HG03025 (cell line): ENCODE results near the gene TCFL5.
"Not testable (repeated sequence)": the region's sequence is repeated elsewhere in the genome, so short reads cannot be mapped to it uniquely, and the experiment has no call there.

Experiments
- ATAC-seq: cut with Tn5 transposase; IDR thresholded peaks from one replicate; pipeline ENCODE4 v1.9.1; 2021; ENCODE audit warnings: mild to moderate bottlenecking, moderate library complexity; ENCODE audit not compliant: unreplicated experiment, low FRiP score

TCFL5 gene

DNA sequence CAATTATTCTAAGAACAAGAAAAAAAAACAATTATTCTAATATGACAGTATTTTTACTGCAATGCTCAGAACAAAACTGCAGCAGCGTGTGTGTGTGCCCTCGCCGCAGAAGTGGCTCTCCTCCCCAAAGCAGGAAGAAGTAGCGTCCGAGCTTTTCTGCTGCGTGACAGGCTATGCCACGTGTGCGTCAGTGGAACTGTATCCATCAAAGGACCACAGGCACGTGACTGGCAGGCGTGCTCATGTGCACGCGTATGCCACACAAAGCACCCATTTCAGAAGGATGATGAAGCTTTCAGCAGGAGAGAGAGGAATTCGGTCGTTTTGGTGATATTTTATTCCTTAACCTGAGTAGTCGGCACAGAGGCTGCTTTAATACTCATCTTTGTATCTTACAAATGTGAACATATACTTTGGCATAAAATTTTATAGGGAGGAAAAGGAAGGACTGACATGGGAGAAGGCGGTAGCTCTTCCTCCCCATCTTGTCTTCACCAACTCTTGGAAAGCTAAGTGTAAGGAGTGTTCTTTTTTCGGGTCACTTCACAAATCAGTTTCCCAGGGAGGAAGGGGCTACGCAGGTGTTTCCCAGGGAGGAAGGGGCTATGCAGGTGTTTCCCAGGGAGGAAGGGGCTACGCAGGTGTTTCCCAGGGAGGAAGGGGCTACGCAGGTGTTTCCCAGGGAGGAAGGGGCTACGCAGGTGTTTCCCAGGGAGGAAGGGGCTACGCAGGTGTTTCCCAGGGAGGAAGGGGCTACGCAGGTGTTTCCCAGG, 3.4 kb downstream of the TCFL5 start:
- no peak for ATAC-seq

GRCh38 chr20:62856931-62857619, 4.5 kb downstream of the TCFL5 start:
- ATAC-seq, result no peak

- ATAC-seq, result no peak
Observed at GRCh38 chr20:62855120-62855519, 6.5 kb downstream of the TCFL5 start.

DNA sequence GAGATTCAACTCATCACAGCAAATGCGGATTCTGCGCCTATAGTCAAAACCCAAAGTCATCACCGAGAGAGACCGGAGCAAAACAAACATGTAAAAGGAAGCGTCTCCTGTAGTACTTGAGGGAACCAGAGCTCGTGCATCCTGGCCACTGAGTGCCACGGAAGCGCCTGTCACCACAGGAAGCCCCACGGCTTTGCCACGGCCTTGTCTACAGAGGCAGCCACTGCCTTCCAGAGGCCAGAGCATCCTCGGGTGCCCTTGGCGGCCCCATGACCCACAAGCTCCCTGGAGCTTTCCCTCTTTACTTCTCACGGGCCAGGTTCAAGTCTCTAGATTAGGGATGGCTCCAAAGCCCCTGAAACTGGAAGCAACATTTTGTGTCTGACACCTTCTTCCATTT, 7.5 kb downstream of the TCFL5 start:
- no peak for ATAC-seq

DNA sequence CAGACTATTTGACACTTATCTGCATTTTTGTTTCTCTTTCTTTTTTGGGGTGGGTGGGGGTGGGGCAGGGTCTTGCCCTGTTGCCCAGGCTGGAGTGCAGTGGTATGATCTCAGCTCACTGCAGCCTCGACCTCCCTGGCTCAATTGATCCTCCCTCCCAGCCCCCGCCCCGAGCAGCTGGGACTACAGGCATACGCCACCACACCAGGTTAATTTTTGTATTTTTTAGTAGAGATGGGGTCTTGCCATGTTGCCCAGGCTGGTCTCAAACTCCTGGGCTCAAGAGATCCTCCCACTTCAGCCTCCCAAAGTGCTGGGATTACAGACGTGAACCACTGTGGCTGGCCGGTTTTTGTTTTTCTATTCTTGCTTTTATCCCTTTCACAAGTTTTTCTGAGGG, 8.3 kb downstream of the TCFL5 start:
- ATAC-seq, result not testable (repeated sequence)

- no peak for ATAC-seq
Observed at GRCh38 chr20:62852841-62853240, 8.8 kb downstream of the TCFL5 start.

DNA sequence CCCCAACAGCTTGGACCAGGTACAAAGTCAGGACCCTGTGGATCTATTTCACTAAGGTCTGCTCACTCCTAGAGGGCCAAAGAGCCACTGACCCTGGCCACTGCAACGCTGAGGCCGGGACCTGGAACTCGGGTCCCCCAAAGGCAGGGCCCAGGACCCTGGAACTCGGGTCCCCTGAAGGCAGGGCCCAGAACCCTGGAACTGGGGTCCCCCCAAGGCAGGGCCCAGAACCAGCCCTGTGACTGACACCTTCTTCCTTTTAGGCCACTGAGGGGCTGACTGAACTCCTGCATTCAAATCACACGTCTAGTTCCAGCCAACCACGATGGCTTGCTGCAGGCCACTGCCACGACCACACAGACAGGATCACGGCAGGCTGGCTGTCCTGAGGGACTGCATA, 9.4 kb downstream of the TCFL5 start:
- ATAC-seq, result no peak

- ATAC-seq, result no peak
Observed at GRCh38 chr20:62850333-62850974, 11.2 kb downstream of the TCFL5 start.

GRCh38 chr20:62849431-62849830, 12.2 kb downstream of the TCFL5 start:
- no peak for ATAC-seq

GRCh38 chr20:62848917-62849316, 12.7 kb downstream of the TCFL5 start:
- ATAC-seq, result not testable (repeated sequence)

- no peak for ATAC-seq
Observed at GRCh38 chr20:62846166-62846890, 15.3 kb downstream of the TCFL5 start.

DNA sequence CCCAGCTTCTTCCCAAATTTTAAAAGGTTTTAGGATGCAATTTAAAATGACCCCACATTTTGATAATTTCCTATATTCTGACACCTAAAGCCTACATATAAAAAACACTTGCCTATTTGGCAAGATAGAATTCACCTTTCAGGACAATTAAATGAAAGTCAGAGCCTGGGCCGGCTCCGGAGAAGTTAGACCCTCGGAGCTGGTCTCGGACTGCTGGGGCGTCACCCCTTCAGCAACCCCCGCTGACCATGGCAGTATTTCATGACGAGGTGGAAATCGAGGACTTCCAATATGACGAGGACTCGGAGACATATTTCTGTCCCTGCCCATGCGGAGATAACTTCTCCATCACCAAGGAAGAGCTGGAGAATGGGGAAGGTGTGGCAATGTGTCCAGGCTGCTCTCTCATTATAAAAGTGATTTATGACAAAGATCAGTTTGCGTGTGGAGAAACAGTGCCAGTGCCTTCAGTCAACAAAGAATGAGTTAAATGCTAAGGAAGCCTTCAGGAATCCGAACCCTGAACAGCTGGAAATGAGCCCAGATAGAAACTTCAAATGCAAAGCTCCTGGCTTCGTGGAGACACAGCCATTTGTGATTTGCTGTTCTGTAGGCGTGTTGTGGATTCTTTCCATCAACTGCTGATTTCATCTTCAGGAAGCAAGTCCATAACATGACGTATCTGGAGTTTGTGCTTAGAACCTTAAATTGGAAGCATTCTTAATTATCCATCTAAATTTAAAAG, 16.0 kb downstream of the TCFL5 start:
- no peak for ATAC-seq

GRCh38 chr20:62844182-62844581, 17.4 kb downstream of the TCFL5 start:
- ATAC-seq, result no peak

DNA sequence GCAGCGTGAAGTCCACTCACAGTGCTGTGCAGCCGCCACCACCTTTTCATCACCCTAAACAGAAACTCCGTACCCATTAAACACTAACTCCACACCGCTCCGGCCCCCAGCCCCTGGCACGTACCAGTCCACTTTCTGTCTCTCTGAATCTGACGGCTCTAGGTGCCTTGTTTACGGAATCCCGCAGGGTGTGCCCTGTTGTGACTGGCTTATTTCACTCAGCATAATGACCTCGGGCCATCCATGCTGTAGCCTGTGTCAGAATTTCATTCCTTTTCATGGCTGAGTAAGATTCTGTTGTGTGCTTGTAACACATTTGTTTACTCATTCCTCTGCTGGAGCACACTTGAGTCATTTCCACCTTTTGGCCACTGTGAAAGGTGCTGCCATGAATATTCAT, 18.0 kb downstream of the TCFL5 start:
- no peak for ATAC-seq

DNA sequence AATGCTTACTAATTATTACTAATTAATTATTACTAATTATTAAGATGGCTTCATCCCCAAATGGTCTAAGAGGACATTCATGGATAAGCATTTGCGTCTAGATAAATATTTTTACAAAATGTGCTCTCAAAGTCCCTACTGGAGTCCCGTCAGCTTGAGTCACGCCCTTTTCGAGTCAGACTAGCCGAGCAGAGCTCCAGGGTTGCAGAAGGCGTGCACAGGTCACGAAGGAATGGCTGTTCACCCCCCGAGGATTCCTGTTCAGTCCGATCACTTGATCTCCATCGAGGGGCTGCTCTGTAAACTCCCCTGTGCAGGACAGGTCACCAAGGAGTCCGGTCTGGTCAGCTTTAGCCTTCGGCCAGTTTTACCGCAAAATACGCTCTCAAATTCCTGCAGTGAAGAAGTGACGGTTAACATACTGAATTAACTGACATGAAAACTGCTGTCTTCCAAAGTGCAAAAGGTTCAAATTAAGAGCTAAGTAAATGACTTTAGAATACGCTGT, 19.9 kb downstream of the TCFL5 start:
- no peak for ATAC-seq

- no peak for ATAC-seq
Observed at GRCh38 chr20:62840244-62841197, 21.1 kb downstream of the TCFL5 start.

DNA sequence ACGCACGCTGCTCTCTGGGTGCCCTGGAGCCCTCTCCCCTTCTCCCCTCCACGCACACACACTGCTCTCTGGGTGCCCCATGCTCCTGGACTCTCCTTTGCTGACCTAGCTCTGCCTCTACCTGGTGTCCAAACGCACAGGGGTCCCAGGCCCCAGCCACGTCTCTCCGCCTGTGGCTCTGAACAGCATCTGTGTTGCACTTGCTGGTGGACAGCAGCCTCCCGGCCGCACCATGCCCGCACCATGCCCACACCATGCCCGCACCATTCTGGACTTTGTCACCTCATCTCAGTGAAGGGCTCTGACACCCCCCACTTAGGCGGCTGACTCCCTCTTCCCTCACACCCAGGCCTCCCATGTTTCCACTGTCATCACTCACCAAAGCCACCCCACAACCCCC, 21.8 kb downstream of the TCFL5 start:
- no peak for ATAC-seq

- ATAC-seq, result no peak
Observed at GRCh38 chr20:62839261-62839660, 22.4 kb downstream of the TCFL5 start.
